Urinary bladder (tissue), 4 donors: ENCODE measurements around the gene MRPL53. TPM values are rescaled to one million over a fixed set of nuclear protein-coding genes. Genes with fewer than 3 reads are reported as not detected.
"Not testable (repeated sequence)": the region's sequence is repeated elsewhere in the genome, so short reads cannot be mapped to it uniquely, and the experiment has no call there.

Experiments
- DNase-seq: peaks from one replicate; pipeline ENCODE4 v3.0.0-alpha.2; 2015; ENCODE audit errors: extremely low spot score
- H3K27ac ChIP-seq: one replicate; pipeline ENCODE4 v1.5.1; 2013; ENCODE audit warnings: low read depth, mild to moderate bottlenecking, moderate library complexity
- H3K36me3 ChIP-seq: one replicate; pipeline ENCODE4 v1.6.1; 2013; ENCODE audit warnings: mild to moderate bottlenecking, moderate library complexity; ENCODE audit not compliant: insufficient read depth
- H3K4me1 ChIP-seq: one replicate; pipeline ENCODE4 v1.6.1; 2013; ENCODE audit warnings: mild to moderate bottlenecking, moderate library complexity; ENCODE audit not compliant: insufficient read depth
- H3K4me3 ChIP-seq: one replicate; pipeline ENCODE4 v1.5.1; 2013; ENCODE audit warnings: low read depth, low read length
- WGBS: extraction: QIAGEN DNeasy Blood & Tissue Kit; methylation state at CpG from one replicate; pipeline ENCODE4 v1.1.7; 2013; 5-methylcytosine and 5-hydroxymethylcytosine counted together
- polyA plus RNA-seq: library from polyadenylated mRNA; stranded (reverse); fragments of 200-250 nt; gene quantifications from one replicate; pipeline ENCODE4 v1.2.3, GENCODE V29; 2013
- total RNA-seq: library from RNA; depleted of rRNA; stranded (reverse); fragments of >200 nt; gene quantifications from one replicate; pipeline ENCODE4 v1.2.3, GENCODE V29; 2014
- donor health status: healthy with polysubstance abuse.
- donor health status: healthy.

Gene MRPL53
- total and polyA plus RNA-seq, 2 donors: 14.0 to 75.2 TPM

DNA sequence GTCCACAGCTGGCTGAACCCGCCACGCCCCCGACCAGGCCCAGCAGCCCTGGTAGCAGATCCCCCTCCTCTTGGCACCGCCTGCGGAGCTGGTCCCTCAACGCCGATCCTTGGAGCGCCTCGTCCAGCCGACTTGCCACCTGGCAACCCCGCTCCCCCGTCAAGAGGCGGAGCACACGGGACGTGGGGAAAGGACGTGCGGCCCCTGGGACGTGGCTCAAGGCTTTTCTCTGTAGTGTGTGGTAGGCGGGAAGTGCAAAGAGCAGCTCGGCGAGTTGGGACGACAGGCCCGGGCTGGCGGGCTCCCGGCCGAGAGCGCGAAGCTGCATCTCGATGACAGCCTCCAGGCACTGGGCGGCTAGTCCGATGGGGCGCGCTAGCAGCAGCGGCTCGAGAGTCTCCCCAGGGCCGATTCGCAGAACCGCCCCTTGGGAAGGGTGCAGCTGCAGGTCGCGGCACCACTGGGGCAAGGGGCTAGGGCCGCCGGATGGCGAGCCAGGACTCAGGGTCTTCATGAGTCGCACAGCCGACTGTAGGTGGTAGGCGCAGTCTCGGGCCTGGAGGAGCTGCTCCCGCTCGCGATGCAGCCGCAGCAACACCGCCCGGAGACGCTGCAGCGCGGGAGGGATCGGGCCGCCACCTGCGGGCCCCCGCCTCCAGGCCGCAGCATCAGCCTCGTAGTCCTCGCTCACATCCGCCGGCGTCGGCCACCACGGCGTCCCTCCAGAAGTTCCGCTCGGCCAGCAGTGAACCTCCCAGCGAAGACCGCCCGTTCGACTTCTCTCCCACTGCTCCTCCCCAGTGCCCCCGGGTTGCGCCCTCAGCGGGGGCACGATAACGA lies 9.7 kb upstream of the MRPL53 start:
- Histone ChIP-seq H3K4me1 (peaks cover 6% of the 10 kb centered on the region), H3K27ac (peak overlapping the region; percentile 83), H3K4me3 (peak overlapping the region; percentile 76), H3K36me3 (no peaks in the 10 kb centered on the region)
- no peak for DNase-seq
- WGBS: 1% methylated on average over 80 of the region's 80 CpGs

- peaks cover 6% of the 10 kb centered on the region for H3K4me1 ChIP-seq
- no peak overlapping the region for H3K27ac ChIP-seq
- WGBS: 58% methylated on average over 3 of the region's 3 CpGs
- H3K4me3 ChIP-seq: peak overlapping the region; percentile 76
- no peak for DNase-seq
- no peaks in the 10 kb centered on the region for H3K36me3 ChIP-seq
Observed at GRCh38 chr2:74481431-74481830, 9.0 kb upstream of the MRPL53 start.

DNA sequence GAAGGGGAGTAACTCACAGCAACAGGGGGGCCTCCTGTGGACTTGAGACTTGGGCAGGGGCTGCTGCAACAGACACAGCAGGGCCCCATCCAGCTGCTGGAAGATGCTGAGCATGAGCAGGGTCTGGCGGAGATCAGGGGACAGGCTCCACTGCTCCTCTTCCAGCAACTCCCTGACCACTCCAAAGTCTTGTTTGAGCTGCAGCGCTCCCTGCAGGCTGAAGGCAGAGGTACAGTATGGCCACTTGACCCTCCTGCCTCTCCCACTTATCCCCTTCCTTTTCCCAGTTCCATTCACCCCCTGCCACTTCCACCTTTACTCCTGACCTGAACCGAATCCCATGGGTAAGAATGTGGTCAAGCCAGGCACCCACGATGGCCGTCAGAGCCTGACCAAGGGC lies 2.4 kb upstream of the MRPL53 start:
- H3K36me3 ChIP-seq: peaks cover 2% of the 10 kb centered on the region
- peaks cover 2% of the 10 kb centered on the region for H3K4me1 ChIP-seq
- no peak for DNase-seq
- no peak overlapping the region for H3K27ac ChIP-seq
- WGBS: 86% methylated on average over 5 of the region's 5 CpGs
- H3K4me3 ChIP-seq: no peak overlapping the region

DNA sequence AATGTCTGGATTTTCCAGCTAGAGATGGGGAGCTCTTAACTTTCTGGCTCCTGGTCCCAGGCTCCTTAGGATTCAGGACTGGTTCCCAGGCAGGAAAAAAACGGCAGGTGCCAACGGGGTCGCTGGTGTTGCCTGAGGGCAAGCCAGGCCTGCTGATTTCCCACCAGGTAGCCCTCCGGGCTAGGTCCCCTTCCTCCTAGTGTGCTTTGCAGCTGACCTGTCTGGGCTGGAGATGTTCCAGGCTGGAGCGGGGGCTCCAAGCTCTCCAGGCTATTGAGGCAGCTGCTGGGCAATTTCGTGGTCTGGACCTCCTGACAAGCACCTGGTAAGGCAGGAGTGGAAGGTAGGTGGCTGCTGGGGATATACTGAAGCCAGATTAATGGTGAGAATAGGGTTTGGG lies 2.0 kb upstream of the MRPL53 start:
- no peak overlapping the region for H3K4me3 ChIP-seq
- 94% methylated on average over 6 of the region's 6 CpGs for WGBS
- peaks cover 2% of the 10 kb centered on the region for H3K4me1 ChIP-seq
- H3K36me3 ChIP-seq: peaks cover 2% of the 10 kb centered on the region
- H3K27ac ChIP-seq: no peak overlapping the region
- DNase-seq: no peak

DNA sequence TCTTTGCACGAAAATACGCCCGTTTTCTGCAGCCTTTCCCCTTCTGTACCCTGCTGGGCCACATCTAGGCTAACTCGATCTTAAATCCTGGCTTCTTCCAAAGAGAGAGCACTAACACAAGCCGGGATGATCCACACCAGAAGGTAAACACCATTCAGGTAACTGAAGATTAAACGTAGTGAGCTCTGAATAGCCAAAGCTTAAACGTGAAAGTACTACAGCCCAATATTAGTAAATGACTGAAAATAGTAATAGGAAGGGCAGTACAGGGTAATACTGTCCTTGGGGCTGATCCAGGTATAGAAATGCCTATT lies 422 bp upstream of the MRPL53 start:
- Histone ChIP-seq H3K4me3 (peak overlapping the region; percentile 45), H3K36me3 (peaks cover 2% of the 10 kb centered on the region), H3K4me1 (peaks cover 2% of the 10 kb centered on the region), H3K27ac (peak overlapping the region; percentile 59)
- 12% methylated on average over 7 of the region's 7 CpGs for WGBS
- no peak for DNase-seq

GRCh38 chr2:74471332-74472065 lies 981 bp downstream of the MRPL53 start:
- no peak for DNase-seq
- 59% methylated on average over 16 of the region's 16 CpGs for WGBS
- H3K27ac ChIP-seq: peak overlapping the region; percentile 77
- H3K4me3 ChIP-seq: peak overlapping the region; percentile 45
- H3K4me1 ChIP-seq: peaks cover 2% of the 10 kb centered on the region
- H3K36me3 ChIP-seq: peaks cover 2% of the 10 kb centered on the region

- DNase-seq, H3K4me1 ChIP-seq, H3K4me3 ChIP-seq, H3K27ac ChIP-seq, H3K36me3 ChIP-seq: not testable (repeated sequence)
- WGBS: 95% methylated on average over 12 of the region's 12 CpGs
Observed at GRCh38 chr2:74470742-74471141, 1.7 kb downstream of the MRPL53 start.

DNA sequence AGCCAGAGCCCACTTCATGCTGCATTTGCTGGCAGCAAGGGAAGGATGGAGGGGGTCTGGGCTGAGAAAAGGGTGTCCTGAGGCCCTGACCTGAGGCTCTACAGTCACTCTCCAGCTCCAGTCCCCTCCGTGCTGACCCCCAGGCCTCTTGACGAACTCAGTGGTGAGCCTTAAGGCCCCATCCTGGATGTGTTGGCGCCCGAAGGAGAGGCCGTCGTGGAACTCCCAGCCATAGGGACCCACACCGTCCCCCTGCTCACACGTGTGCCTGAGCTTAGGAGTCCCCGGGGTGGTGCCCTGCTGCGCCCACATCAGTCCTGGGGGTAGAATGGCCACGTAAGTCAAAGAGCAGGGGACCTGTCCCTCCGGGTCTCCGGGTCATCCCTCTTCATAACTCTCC lies 8.1 kb downstream of the MRPL53 start:
- 6% methylated on average over 13 of the region's 13 CpGs for WGBS
- peak overlapping the region; percentile 68 for H3K4me3 ChIP-seq

GRCh38 chr2:74462786-74463105 lies 9.7 kb downstream of the MRPL53 start:
- Histone ChIP-seq H3K36me3 (no peaks in the 10 kb centered on the region), H3K4me1 (no peaks in the 10 kb centered on the region), H3K4me3 (no peak overlapping the region), H3K27ac (no peak overlapping the region)
- no peak for DNase-seq
- 88% methylated on average over 4 of the region's 4 CpGs for WGBS

More for the DNA sequence above, 8.1 kb downstream of the MRPL53 start:
- H3K27ac ChIP-seq: no peak overlapping the region
- H3K4me1 ChIP-seq: no peaks in the 10 kb centered on the region
- DNase-seq: no peak
- no peaks in the 10 kb centered on the region for H3K36me3 ChIP-seq

GRCh38 chr2:74462054-74462785 lies 10.3 kb downstream of the MRPL53 start:
- Histone ChIP-seq H3K27ac (no peak overlapping the region), H3K4me3 (no peak overlapping the region), H3K36me3 (no peaks in the 10 kb centered on the region), H3K4me1 (no peaks in the 10 kb centered on the region)
- WGBS: 86% methylated on average over 20 of the region's 20 CpGs
- no peak for DNase-seq

GRCh38 chr2:74461187-74462053 lies 11.1 kb downstream of the MRPL53 start:
- no peak for DNase-seq
- Histone ChIP-seq H3K4me1 (no peaks in the 10 kb centered on the region), H3K4me3 (no peak overlapping the region), H3K36me3 (no peaks in the 10 kb centered on the region), H3K27ac (no peak overlapping the region)
- 89% methylated on average over 27 of the region's 27 CpGs for WGBS

DNA sequence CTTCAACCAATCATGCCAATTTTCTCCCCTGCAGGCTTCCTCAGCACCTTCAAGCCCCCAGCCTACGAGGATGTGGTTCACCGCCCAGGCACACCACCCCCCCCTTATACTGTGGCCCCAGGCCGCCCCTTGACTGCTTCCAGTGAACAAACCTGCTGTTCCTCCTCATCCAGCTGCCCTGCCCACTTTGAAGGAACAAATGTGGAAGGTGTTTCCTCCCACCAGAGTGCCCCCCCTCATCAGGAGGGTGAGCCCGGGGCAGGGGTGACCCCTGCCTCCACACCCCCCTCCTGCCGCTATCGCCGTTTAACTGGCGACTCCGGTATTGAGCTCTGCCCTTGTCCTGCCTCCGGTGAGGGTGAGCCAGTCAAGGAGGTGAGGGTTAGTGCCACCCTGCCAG lies 12.3 kb downstream of the MRPL53 start:
- not testable (repeated sequence) for H3K27ac ChIP-seq, DNase-seq, H3K4me3 ChIP-seq, H3K36me3 ChIP-seq, H3K4me1 ChIP-seq
- WGBS: 84% methylated on average over 10 of the region's 10 CpGs

DNA sequence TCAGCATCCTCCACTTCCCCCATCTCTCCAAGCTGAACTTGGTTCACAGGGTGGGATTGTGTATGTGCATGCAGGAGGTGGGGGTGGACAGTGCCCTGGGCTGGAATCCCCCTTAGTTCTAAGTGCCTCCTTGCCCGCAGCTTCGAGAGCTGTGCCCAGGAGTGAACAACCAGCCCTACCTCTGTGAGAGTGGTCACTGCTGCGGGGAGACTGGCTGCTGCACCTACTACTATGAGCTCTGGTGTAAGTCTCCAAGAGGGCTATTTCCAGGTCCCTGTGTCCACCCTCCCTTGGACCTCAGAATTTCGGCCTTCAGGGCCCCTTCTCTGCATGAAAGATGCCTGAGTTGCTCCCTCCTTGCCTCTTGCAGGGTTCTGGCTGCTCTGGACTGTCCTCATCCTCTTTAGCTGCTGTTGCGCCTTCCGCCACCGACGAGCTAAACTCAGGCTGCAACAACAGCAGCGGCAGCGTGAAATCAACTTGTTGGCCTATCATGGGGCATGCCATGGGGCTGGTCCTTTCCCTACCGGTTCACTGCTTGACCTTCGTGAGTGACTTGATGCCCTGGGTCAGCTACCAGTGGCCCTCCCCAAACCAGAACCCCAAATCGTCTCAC lies 12.9 kb downstream of the MRPL53 start:
- H3K4me1 ChIP-seq, DNase-seq, H3K27ac ChIP-seq, H3K36me3 ChIP-seq, H3K4me3 ChIP-seq: not testable (repeated sequence)
- WGBS: 78% methylated on average over 13 of the region's 13 CpGs
